NCI-H460 (cell line): ENCODE measurements around the gene PRKG2. TPM values are rescaled to one million over a fixed set of nuclear protein-coding genes. Genes with fewer than 3 reads are reported as not detected.
A peak's percentile ranks its signal among the peaks of the same experiment; 100 is the strongest.
"Not testable (repeated sequence)": the region's sequence is repeated elsewhere in the genome, so short reads cannot be mapped to it uniquely, and the experiment has no call there.

ENCODE experiments used
- DNase-seq: peaks from one replicate; pipeline ENCODE4 v3.0.0-alpha.2; 2016; ENCODE audit warnings: low read depth; ENCODE audit errors: extremely low read depth
- polyA plus RNA-seq: library from polyadenylated mRNA; depleted of rRNA; stranded (reverse); fragments of >200 nt; gene quantifications from 2 replicates; pipeline ENCODE4 v1.2.3, GENCODE V29; 2014; cell fraction: nucleus; rRNA removed
- total RNA-seq: library from RNA; depleted of rRNA; stranded (reverse); fragments of >200 nt; shearing (Covaris generic); gene quantifications from 2 replicates; pipeline ENCODE4 v1.2.3, GENCODE V29; 2014; rRNA removed

Gene PRKG2
- total RNA-seq = 2.9 and 3.3 TPM in 2 replicates
- 0.55 and 1.3 TPM in 2 replicates for polyA plus RNA-seq

GRCh38 chr4:81214881-81215868, at the start of gene PRKG2:
Gene PRKG2, minus strand, starts transcription at chr4:81215222. Its CDS starts 10,175 bp downstream, at chr4:81205047.
- no peak for DNase-seq

- DNase-seq = no peak
These were observed 45.5 kb upstream of the PRKG2 start for GRCh38 chr4:81260443-81261101.

GRCh38 chr4:81258841-81259550, 44.0 kb upstream of the PRKG2 start:
- DNase-seq = no peak

GRCh38 chr4:81257816-81258215, 42.8 kb upstream of the PRKG2 start:
- no peak for DNase-seq

- no peak for DNase-seq
These were observed 42.0 kb upstream of the PRKG2 start for GRCh38 chr4:81257021-81257420.

GRCh38 chr4:81256059-81256970, 41.3 kb upstream of the PRKG2 start:
- DNase-seq = no peak

GRCh38 chr4:81255524-81255923, 40.5 kb upstream of the PRKG2 start:
- DNase-seq = no peak

GRCh38 chr4:81250430-81250829, 35.4 kb upstream of the PRKG2 start:
- DNase-seq = no peak

- DNase-seq = no peak
These were observed 30.4 kb upstream of the PRKG2 start for GRCh38 chr4:81245218-81246009.

- no peak for DNase-seq
These were observed 22.8 kb upstream of the PRKG2 start for GRCh38 chr4:81237791-81238190.

- no peak for DNase-seq
These were observed 21.1 kb upstream of the PRKG2 start for GRCh38 chr4:81235982-81236749.

- no peak for DNase-seq
These were observed 12.9 kb upstream of the PRKG2 start for GRCh38 chr4:81227968-81228367.

GRCh38 chr4:81227138-81227537, 12.1 kb upstream of the PRKG2 start:
- DNase-seq = no peak

- no peak for DNase-seq
These were observed 10.2 kb upstream of the PRKG2 start for GRCh38 chr4:81225252-81225651.

GRCh38 chr4:81222082-81222472, 7.1 kb upstream of the PRKG2 start:
- DNase-seq = not testable (repeated sequence)

- peak; percentile 6 for DNase-seq
These were observed 6.5 kb upstream of the PRKG2 start for GRCh38 chr4:81221303-81222081.

- DNase-seq = no peak
These were observed 5.2 kb upstream of the PRKG2 start for GRCh38 chr4:81220271-81220670.

- no peak for DNase-seq
These were observed 3.2 kb upstream of the PRKG2 start for GRCh38 chr4:81218206-81218605.
